HS-27A (cell line): ENCODE results near the gene ANXA8.
"Not testable (repeated sequence)": the region's sequence is repeated elsewhere in the genome, so short reads cannot be mapped to it uniquely, and the experiment has no call there.

Source experiments
- DNase-seq: peaks from one replicate; pipeline ENCODE4 v3.0.0-alpha.2; 2012; ENCODE audit warnings: low read depth, missing footprints

Gene ANXA8, protein sequence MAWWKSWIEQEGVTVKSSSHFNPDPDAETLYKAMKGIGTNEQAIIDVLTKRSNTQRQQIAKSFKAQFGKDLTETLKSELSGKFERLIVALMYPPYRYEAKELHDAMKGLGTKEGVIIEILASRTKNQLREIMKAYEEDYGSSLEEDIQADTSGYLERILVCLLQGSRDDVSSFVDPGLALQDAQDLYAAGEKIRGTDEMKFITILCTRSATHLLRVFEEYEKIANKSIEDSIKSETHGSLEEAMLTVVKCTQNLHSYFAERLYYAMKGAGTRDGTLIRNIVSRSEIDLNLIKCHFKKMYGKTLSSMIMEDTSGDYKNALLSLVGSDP

DNA sequence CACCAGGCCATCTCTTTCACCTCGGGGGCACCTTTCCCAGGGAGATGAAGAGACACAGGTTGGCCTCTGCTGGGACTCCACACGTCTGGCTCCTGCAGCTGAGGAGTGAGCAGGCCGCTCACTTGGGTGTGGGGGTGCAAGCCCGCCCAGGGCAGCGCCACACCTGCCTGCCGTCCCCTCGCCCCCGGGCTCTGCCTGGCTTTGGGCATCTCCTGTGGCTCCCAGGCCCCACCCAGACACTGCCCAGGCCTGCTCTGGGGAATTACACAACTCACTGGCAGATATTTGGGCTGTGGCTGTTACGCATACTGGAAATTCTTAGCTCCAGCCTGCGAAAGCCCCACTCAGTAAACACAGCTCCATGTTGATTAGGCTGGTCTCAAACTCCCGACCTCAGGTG, at the start of gene ANXA8:
Gene ANXA8 (minus strand): TSS at position 193 of the 400 bp plus-strand sequence. CDS start 182 bp downstream, at position 11.
- DNase-seq = not testable (repeated sequence)

DNA sequence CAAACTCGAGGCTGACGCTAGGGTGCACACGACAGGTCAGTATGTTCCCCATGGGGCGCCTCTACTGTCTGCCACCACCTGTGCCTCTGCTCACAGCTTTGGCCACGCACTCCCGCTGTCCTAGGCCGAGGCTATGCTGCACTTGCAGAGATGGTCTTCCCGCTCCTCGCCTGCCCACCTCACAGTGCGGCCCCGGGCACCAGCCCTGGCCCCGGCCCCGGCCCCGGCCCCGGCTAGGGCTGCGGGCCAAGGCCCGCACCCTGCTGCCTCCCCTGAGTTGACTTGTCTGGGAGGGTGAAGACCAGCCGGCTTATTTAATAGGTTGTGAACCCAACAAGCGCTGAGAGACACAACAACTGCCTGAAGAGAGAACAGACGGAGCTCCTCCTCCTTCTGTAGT, 39.6 kb upstream of the ANXA8 start, which contains the start of gene AGAP9:
Gene AGAP9 (minus strand): TSS at position 164 of the 400 bp plus-strand sequence. CDS start 112 bp downstream, at position 52.
- not testable (repeated sequence) for DNase-seq

DNA sequence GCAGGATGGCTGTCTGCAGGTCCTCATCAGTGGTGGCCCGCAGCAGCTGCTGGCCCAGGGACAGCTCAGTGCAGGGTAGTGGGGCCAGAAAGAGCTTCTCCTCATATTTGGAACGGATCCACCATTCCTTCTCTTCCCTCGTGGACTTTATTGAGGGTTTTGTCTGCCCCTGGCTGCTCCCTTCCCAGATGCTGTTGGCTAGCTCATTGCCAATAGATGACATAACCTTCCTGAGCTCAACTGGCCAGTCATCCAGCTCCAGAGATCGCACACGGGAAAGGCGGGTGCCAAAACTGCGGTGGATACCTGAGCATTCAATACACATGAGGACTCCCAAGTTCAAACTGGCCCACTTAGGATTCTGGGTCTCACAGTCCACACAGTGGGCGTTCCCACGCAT, 18.4 kb upstream of the ANXA8 start:
- not testable (repeated sequence) for DNase-seq

DNA sequence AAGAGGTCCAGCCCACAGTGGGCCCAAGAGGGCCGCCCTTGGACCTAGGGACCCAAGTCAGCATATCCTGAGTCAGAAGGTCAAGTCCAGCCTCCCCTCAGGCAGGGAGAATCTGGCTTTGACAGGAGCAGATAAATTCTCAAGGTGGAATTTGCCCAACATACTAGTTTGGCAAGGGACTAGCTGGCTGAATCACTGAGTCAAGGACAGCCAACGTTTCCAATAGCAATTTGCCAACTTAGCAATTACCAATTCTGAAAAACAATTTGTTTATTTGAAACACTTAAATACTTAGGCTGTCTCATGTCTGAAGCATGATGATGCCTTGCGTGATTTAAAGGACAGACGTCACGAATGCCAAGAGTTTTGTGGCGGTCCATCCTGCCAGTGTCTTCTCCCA, 10.3 kb upstream of the ANXA8 start:
- DNase-seq = not testable (repeated sequence)

DNA sequence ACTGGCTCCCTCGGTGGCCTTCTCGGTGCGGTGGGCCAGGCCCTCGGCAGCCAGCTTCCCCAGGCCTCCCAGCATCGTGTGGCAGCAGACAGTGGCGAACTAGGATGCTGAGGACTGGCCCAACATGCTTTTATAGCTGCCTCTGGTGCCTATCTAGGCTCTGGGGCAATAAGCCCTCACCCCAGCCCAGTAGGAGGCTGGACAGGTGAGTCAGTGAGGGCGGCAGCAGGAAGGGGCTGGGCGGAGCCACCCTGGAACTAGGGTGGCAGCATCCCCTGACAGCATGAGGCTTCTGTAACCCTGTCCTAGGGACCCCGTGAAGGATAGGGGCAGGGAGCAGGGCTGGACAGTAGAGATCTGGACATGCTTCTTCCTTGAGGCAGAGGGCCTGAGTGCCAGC, 7.7 kb upstream of the ANXA8 start, which contains the start of gene FAM25G:
Gene FAM25G (minus strand): TSS at position 101 of the 400 bp plus-strand sequence. CDS start 26 bp downstream, at position 75.
- not testable (repeated sequence) for DNase-seq

DNA sequence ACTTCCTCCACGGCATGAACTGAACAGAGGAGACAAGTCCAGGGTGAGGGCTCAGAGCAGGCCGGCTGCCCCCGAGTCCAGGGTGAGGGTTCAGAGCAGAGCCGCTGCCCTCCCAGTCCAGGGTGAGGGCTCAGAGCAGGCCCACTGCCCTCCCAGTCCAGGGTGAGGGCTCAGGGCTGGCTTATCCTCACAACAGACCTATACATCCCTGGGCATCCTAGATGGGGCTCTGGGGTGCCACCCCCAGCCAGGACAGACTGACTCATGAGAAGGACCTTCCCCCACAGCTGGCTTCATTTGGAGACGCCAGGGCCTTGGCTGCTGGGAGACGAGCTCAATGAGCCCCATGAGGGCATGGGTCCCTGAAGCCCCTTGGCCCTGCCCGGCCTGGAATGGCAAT, 5.7 kb upstream of the ANXA8 start:
- not testable (repeated sequence) for DNase-seq

DNA sequence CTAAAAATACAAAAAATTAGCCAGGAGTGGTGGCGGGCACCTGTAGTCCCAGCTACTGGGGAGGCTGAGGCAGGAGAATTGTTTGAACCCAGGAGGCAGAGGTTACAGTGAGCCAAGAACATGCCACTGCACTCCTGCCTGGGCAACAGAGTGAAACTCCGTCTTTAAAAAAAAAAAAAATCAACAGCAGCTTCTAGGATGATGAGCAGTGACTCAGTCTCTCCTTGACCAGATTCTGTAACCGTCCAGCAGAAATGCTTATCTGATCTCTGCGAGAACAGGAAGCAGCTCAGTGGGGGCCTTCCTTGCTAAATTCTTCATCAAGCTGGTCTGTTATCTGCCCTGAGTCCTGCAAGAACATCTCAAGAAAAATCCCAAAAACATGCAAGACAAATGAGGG, 2.0 kb upstream of the ANXA8 start:
- DNase-seq = not testable (repeated sequence)

DNA sequence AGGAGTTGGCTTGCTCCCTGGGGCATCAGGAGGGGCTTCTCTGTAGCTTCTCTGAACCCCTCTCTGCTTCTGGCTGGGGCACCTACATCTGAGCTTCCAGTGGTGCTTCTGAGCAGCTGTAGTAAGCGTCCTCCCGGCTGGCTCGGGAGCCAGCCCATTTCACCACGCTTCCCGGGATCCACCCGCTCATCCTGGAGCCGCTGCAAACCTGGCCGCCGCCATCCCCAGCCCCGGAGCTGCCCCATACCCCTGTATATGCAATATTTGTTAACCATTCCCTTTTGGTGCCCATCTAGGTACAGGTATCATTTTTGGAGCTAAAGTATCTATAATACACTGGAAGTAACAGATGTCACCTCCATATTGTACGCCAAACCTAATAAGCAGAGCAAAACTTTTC, 871 bp upstream of the ANXA8 start:
- DNase-seq = not testable (repeated sequence)

DNA sequence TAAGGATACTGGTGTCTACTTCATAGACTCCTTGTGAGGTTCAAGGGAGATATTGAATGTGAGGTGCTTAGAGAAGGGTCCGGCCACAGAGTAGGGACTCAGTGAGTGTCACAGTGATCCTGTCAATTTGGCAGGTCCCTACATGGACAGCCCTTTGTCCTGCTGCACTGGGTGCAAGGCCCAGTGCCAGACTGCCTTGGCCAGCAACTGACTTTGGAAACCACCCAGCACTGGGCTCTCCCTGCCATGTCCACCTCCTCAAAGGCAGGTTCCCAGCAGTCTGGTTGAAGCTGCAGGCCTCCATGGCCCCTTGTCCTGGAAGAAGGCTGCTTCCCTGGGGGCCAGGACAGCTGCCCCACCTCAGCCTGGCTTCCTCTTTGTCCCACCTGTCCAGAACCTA, 1.5 kb downstream of the ANXA8 start:
- not testable (repeated sequence) for DNase-seq

DNA sequence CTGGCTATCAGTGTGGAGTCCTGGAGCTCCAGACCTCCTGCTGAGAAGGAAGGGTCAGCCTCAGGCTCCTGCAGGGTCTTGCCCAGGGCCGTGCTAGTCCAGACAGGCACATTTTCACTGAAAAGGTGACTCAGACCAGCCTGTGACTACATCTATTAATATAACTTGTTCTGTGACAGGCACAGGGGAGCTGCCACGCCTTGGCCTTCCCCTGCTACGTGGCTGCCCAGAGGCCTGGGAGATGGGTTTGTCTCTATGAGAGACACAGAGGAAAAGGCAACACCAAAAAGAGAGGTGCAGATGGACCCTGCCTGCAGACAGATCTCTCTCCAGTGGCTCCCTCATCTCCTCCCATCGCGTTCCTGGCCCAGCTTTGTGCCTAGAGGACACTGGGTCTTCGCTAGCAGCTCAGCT, 2.1 kb downstream of the ANXA8 start:
- not testable (repeated sequence) for DNase-seq

DNA sequence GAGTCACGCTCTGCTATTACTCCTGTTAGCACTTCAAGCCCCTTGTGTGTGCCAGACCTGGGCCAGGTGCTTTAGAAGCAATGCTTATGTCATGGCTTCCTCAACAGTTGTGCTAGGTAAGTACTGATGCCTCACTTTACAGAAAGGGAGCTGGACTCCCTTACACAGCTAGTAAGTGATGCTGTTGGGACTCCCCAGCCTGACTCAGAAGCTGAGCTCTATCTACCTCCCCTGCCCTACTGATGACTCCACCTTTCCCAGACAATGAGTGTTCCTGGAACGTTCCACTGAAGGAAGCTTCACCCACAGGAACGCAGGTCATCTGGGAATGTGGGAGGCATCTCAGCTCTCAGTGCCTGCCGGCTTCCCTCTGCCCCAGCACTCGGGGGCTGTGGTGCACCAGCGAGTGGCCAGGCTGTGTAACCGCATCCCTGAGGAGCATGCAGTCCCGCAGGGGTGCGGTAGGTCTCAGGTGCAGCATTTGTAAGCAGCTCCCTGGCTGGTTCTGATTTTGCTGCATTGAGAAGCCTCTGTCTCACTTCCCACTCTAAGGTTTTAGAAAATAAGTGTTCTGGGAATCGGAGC, 2.6 kb downstream of the ANXA8 start:
- not testable (repeated sequence) for DNase-seq

DNA sequence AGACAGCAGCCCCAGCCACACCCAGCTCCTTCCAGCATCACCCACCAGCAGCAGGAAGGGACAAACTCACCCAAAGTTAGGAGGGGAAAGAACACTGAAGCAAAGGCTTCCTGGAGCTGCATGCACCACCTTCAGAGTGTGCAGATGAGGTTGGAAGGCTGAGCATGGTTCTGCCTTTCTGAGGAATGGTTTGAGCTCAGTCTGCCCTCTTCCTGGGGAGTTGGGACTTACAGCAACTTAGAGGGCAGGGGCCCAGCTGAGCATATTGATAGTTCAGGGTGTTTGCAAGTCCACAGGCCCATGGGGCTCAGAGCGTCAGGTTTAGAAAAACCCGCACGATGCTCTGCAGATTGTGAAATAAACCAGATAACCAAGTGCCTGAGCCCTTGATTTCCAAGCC, 3.8 kb downstream of the ANXA8 start:
- not testable (repeated sequence) for DNase-seq

DNA sequence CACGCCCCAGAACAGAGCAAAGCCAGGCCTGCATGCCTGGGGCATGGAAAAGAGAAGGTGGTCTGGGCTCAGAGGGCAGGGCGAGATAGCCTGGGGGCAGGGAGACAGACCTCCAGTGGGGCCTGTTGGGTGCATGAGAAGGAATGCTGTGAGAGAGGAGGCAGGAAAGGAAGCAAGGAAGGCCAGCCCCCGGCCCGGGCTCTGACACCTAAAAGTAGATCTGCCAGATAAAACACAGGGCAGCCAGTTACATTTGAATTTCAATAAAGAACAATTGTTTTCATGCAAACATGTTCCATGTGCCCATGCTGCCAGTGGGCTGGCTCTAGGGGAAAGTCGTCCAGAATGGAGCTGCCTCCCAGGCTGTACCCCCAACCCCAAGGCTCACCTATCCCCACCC, 5.8 kb downstream of the ANXA8 start:
- DNase-seq = not testable (repeated sequence)

DNA sequence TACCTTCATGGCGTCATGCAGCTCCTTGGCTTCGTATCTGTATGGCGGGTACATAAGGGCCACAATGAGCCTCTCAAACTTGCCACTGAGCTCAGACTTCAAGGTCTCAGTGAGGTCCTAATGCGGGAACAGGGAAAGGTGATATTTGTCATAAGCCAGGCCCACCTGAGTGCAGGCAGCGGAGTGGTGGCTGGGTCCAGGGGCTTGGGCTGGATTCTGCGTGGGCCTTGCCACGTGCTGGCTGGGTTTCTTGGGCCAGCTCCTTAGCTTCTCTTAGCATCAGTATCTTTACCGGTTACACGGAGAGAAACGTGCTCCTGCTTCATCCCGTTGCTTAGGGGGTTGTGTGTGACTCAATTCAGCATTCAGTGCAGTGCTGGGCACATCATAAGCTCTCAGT, 6.8 kb downstream of the ANXA8 start:
- DNase-seq = not testable (repeated sequence)

DNA sequence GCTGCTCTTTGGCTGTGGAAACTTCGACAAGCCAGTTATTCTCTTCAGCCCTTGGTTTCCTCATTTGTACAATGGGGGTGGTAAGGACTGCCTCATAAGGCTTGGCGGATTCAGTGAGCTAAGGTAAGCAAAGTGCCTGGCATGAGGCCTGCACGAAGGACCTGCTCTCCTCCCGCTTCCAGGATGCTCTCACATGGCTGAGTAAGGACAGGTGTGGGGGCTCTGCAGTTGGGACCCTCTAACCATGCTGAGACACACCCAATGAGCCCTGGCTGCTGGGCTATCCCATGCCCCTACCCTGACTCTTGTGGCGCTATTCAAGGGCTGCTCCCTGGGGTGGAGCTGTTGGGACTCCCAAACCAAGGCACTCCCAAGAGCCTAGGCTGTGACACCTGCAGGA, 8.8 kb downstream of the ANXA8 start:
- DNase-seq = not testable (repeated sequence)

DNA sequence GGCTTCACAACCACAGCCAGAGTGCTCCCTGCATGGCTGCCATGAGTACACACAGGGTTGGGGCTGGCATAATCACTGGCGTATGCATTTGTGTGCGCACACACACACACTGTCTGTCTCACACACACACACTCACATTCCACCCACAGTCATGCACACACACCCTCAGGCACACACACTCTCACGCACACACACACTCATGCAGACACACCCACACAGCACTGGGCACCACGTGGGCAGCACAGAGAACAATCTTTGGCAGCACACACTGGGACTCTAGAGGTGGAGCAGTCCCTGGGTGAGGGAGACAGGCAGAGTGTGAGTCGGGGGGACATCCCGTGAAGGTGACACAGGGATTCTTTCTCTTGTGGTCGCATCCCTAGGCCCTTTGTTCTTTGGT, 10.4 kb downstream of the ANXA8 start:
- DNase-seq = not testable (repeated sequence)

DNA sequence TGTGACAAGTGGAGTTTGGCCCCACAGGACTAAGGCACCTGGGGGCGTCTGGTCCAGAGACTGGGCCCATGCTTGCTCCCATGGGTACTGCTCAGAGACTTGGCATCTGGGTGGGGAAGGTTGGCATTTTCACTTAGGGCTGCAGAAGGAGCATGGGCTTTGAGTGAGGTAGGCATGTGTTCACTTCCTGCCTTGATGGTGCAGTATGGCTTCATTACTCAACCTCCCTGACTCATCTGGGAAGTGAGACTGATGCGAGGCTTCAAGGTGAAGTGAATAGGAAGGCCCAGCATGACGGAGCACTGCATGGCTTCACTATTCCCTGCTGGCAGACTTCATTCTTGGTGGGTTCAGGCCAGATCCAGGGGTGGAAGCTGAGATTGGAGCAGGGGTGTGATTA, 11.3 kb downstream of the ANXA8 start:
- DNase-seq = not testable (repeated sequence)

DNA sequence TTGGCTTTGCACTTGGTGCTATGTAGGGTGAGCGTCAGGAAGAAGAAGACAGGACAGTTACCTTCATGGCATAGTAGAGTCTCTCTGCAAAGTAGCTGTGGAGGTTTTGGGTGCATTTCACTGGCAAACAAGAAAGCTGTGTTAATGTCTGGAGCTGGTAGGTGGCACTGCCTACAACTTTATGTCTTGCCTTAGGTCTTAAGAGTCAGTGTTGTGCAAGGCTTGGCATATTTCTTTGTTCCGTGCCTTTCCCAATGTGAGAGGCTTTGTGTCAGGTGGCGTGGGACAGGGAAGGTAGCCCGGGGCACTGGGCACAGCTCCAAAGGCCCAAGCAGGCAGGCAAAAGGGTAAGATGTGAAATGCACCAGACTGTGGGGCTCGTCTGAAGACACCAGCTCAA, 11.8 kb downstream of the ANXA8 start:
- not testable (repeated sequence) for DNase-seq

DNA sequence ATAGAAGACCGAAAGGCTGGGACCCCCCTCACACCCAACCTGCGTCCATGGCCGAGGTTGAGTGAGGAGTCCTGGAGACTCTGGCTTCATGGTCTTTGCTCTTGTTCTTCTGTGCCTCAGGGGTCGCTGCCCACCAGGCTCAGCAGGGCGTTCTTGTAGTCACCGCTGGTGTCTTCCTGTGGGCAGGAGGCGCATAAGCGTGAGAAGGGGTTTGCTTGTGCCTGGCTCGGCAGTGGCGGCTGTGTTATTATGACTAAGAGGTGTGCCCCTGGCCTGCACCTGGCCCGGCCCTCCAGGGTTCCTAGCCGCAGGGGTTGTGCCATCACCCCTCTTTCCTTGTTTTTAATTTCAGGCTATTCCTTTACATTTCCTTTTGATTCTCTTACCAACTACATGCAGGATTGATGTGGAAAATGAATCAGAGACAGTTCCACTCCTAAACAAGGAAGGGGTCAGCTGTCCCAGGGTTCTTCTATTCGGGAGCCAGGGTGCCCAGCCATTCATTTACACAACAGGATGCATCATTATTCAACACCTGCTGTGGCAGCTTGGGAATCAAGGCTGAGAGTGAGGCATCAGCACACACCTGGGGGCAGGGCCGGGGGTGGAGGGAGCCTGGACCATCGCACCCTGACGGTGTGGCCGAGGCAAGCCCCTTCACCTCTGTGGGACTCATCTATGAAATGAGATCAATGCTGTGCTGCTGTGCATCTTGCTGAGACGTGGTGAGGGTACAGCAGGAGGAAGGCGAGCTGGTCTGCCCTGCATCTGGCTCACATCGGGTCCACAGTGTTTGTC, 15.0 kb downstream of the ANXA8 start:
- not testable (repeated sequence) for DNase-seq

DNA sequence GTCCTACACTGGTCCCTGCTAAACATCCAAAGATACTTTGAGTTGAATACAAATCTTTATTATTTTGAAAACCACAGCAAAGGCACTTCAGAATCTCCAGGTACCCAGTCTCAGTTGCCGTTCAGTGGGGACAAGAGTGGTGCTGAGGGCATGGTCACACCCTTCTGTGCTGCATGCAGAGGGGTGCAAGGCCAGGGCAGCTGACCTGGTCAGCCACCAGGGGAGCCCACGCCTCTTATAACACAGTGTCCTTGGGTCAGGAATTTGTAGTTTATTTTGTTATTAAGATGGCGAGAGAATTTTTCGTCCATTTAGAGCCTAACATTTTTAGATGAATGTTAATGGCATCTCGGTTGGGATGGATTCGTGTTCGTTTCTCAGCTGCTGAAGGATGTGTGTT, 16.0 kb downstream of the ANXA8 start:
- DNase-seq = not testable (repeated sequence)

DNA sequence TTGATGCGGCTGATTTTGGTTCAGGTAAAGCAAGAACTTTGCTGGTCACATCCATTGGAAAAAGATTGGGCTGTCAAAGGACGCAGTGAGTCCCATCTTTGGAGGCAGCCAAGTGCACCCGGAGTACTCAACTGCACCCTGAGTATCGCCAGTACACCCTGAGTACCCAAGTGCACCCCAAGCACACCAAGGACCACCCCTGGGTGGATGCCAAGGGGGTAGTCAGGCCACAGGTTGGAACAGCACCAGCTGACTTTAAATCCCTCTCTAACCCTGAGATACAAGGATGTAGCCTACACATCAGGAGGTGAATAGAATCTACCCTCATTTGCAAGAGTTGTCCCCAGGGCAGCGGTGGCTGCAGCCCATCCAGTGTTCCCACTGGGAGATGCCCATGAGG, 16.5 kb downstream of the ANXA8 start:
- DNase-seq = not testable (repeated sequence)

DNA sequence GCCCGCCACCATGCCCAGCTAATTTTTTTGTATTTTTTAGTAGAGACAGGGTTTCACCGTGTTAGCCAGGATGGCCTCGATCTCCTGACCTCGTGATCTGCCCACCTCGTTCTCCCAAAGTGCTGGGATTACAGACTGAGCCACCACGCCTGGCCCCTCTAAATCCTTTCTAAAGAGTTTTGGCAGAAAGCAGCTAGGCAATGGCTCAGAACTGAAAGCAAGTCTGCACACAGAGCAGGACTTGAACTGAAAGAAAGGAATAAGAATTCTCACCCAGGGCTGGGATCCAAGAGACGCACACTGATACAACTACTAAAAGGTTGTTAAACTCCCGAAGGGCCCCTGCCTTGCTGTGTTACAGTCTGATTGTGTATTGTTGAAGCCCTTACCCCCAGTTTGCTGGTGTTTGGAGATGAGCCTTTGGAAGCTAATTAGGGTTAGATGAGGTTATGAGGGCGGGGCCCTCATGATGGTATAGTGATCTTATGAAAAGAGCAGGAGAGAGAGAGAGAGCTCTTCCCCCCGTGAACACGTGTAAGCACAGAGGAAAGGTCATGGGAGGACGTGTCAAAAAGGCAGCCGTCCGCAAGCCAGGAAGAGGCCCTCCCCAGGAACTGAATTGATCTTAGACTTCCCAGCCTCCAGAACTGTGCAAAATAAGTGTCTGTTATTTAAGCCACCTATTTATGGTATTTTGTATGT, 18.5 kb downstream of the ANXA8 start:
- not testable (repeated sequence) for DNase-seq
